ENCODE data around the gene C11orf68. TPM values are rescaled to one million over a fixed set of nuclear protein-coding genes. Genes with fewer than 3 reads are reported as not detected.
A peak's percentile ranks its signal among the peaks of the same experiment; 100 is the strongest.

C11orf68 gene
- total and polyA plus RNA-seq, 9 of the 15 experiments (the other 6 are each of a cell fraction or from before 2014, with no cell fraction given): 3.6 to 35.9 (median 12.8) TPM

DNA sequence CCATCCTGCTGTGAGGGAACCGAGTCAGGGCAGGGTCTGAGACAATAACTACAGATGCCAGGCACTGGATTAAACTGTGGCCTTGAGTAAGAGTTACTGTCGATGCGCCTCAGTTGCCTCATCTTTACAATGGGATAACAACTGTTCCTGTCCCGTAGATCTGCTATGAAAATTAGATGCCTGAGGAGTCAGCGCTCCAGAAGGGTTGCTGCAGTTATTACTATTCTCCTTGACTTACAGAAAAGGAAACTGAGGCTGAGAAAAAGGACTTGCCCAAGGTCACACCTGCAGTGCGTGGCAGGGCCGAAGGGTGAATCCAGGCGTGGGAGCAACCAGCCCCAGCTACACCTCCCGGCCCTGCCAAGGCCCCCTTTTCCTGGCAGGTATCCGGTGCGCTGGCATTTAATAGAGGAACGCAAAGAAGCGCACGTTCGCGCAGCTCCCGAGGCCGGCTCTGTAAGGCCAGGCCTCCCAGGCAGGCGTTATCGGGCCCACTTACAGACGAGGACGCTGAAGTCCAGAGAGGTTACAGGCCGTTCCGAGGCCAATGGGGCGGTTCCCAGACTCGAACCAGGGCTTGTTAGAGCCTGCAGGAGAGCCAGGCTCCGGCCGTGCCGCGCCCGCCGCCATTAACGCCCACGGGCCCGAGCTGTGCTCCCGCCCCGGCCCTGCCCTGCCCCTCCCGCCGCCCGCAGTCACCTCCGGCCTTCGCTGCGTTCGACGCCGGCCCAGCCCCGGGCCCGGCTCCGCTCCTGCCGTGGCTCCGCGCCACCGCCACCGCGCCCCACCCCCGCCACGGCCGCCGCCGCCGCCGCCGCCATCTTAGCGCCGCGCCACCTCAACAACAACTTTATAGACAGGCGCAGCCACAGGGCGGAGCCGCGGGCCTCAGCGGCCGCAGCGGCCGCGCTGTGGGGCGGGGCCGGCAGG is at the start of gene C11orf68 (continued):
- no peak for TF ChIP-seq NUFIP1 (IDR thresholded peaks at IDR 0.05; ENCODE audit: partially characterized antibody)
- TF ChIP-seq SOX6 (IDR thresholded peaks at IDR 0.05): no peak
- no peak for TF ChIP-seq NCOA2 (IDR thresholded peaks at IDR 0.05; ENCODE audit: partially characterized antibody in 2 of 2)
- TF ChIP-seq, protein P1, sequence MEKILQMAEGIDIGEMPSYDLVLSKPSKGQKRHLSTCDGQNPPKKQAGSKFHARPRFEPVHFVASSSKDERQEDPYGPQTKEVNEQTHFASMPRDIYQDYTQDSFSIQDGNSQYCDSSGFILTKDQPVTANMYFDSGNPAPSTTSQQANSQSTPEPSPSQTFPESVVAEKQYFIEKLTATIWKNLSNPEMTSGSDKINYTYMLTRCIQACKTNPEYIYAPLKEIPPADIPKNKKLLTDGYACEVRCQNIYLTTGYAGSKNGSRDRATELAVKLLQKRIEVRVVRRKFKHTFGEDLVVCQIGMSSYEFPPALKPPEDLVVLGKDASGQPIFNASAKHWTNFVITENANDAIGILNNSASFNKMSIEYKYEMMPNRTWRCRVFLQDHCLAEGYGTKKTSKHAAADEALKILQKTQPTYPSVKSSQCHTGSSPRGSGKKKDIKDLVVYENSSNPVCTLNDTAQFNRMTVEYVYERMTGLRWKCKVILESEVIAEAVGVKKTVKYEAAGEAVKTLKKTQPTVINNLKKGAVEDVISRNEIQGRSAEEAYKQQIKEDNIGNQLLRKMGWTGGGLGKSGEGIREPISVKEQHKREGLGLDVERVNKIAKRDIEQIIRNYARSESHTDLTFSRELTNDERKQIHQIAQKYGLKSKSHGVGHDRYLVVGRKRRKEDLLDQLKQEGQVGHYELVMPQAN (IDR thresholded peaks at IDR 0.05; ENCODE audit: borderline replicate concordance): no peak
- TF ChIP-seq EZH2 (IDR thresholded peaks at IDR 0.05; ENCODE audit: borderline replicate concordance, low read depth, low read length): no peak
- no peak for TF ChIP-seq ELF2 (CRISPR knock-in tag; IDR thresholded peaks at IDR 0.05)
- TF ChIP-seq, protein P2, sequence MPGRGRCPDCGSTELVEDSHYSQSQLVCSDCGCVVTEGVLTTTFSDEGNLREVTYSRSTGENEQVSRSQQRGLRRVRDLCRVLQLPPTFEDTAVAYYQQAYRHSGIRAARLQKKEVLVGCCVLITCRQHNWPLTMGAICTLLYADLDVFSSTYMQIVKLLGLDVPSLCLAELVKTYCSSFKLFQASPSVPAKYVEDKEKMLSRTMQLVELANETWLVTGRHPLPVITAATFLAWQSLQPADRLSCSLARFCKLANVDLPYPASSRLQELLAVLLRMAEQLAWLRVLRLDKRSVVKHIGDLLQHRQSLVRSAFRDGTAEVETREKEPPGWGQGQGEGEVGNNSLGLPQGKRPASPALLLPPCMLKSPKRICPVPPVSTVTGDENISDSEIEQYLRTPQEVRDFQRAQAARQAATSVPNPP (IDR thresholded peaks at IDR 0.05; ENCODE audit: borderline replicate concordance, insufficient read depth, insufficient read length): no peak
- TF ChIP-seq ZNF175 (CRISPR knock-in tag; IDR thresholded peaks at IDR 0.05; ENCODE audit: low read depth): peak; percentile 61; the same call in 1 of the 2 replicates
- TF ChIP-seq, protein P3, sequence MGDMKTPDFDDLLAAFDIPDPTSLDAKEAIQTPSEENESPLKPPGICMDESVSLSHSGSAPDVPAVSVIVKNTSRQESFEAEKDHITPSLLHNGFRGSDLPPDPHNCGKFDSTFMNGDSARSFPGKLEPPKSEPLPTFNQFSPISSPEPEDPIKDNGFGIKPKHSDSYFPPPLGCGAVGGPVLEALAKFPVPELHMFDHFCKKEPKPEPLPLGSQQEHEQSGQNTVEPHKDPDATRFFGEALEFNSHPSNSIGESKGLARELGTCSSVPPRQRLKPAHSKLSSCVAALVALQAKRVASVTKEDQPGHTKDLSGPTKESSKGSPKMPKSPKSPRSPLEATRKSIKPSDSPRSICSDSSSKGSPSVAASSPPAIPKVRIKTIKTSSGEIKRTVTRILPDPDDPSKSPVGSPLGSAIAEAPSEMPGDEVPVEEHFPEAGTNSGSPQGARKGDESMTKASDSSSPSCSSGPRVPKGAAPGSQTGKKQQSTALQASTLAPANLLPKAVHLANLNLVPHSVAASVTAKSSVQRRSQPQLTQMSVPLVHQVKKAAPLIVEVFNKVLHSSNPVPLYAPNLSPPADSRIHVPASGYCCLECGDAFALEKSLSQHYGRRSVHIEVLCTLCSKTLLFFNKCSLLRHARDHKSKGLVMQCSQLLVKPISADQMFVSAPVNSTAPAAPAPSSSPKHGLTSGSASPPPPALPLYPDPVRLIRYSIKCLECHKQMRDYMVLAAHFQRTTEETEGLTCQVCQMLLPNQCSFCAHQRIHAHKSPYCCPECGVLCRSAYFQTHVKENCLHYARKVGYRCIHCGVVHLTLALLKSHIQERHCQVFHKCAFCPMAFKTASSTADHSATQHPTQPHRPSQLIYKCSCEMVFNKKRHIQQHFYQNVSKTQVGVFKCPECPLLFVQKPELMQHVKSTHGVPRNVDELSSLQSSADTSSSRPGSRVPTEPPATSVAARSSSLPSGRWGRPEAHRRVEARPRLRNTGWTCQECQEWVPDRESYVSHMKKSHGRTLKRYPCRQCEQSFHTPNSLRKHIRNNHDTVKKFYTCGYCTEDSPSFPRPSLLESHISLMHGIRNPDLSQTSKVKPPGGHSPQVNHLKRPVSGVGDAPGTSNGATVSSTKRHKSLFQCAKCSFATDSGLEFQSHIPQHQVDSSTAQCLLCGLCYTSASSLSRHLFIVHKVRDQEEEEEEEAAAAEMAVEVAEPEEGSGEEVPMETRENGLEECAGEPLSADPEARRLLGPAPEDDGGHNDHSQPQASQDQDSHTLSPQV (IDR thresholded peaks at IDR 0.05): 0 out of 2 replicates have a peak, but pooled peaks have one; percentile 20
- no peak for TF ChIP-seq FOXK2 (conservative IDR thresholded peaks at IDR 0.05 in 1 of 2, IDR thresholded peaks at IDR 0.05 in 1 of 2; ENCODE audit: low read depth in 2 of 2)
- TF ChIP-seq HDAC1 (IDR thresholded peaks at IDR 0.05): no peak
- TF ChIP-seq, protein P4, sequence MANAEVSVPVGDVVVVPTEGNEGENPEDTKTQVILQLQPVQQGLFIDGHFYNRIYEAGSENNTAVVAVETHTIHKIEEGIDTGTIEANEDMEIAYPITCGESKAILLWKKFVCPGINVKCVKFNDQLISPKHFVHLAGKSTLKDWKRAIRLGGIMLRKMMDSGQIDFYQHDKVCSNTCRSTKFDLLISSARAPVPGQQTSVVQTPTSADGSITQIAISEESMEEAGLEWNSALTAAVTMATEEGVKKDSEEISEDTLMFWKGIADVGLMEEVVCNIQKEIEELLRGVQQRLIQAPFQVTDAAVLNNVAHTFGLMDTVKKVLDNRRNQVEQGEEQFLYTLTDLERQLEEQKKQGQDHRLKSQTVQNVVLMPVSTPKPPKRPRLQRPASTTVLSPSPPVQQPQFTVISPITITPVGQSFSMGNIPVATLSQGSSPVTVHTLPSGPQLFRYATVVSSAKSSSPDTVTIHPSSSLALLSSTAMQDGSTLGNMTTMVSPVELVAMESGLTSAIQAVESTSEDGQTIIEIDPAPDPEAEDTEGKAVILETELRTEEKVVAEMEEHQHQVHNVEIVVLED (CRISPR knock-in tag; IDR thresholded peaks at IDR 0.05): no peak
- TF ChIP-seq ZNF41 (CRISPR knock-in tag; conservative IDR thresholded peaks at IDR 0.05): no peak
- TF ChIP-seq ETV5 (CRISPR knock-in tag; IDR thresholded peaks at IDR 0.05; ENCODE audit: low read depth): no peak
- peak; percentile 45 for TF ChIP-seq NFRKB (IDR thresholded peaks at IDR 0.05; ENCODE audit: low read depth)
- no peak for TF ChIP-seq ZNF347 (CRISPR knock-in tag; IDR thresholded peaks at IDR 0.05; ENCODE audit: low read depth)
- no peak for TF ChIP-seq GATA2 (CRISPR knock-in tag; IDR thresholded peaks at IDR 0.05)
- TF ChIP-seq ZBTB7A (IDR thresholded peaks at IDR 0.05; ENCODE audit: borderline replicate concordance, control insufficient read depth, low read depth, low read length): no peak
